GM12891 (cell line): Measurements from ENCODE around the gene ZNF444.
A peak's percentile ranks its signal among the peaks of the same experiment; 100 is the strongest.

Source experiments
- DNase-seq: peaks from one replicate; pipeline ENCODE4 v3.0.0; 2011; ENCODE audit warnings: low spot score; ENCODE audit not compliant: insufficient read length
- FAIRE-seq: peaks from 2 replicates; lab custom pipeline; 2011; peaks lifted over from hg19 to GRCh38; lab: Jason Lieb, UNC
- PAX5 ChIP-seq: IDR thresholded peaks from 2 replicates; pipeline ENCODE4 v1.6.1; 2011; ENCODE audit warnings: low read length, moderate library complexity, mild to moderate bottlenecking; ENCODE audit not compliant: insufficient read depth, severe bottlenecking
- POLR2A ChIP-seq: IDR thresholded peaks from 2 replicates; pipeline ENCODE4 v1.6.1; 2011; ENCODE audit warnings: low read depth, low read length, control low read depth
- POLR2AphosphoS5 ChIP-seq: IDR thresholded peaks from 2 replicates; pipeline ENCODE4 v1.6.1; 2011; ENCODE audit warnings: low read depth, low read length, control low read depth
- POU2F2 ChIP-seq: IDR thresholded peaks from 2 replicates; pipeline ENCODE4 v1.6.1; 2011; ENCODE audit warnings: low read depth, mild to moderate bottlenecking, control low read depth, low read length, moderate library complexity
- SPI1 ChIP-seq: IDR thresholded peaks from 2 replicates; pipeline ENCODE4 v1.6.1; 2011; ENCODE audit warnings: low read depth, low read length, control low read depth
- TAF1 ChIP-seq: IDR thresholded peaks from 2 replicates; pipeline ENCODE4 v1.6.1; 2011; ENCODE audit warnings: low read depth, low read length, control low read depth

The ZNF444 gene

GRCh38 chr19:56106993-56107392, 34.1 kb upstream of the ZNF444 start:
- DNase-seq (no peak), FAIRE-seq (no peak)
- TF ChIP-seq SPI1 (no peak), POLR2AphosphoS5 (no peak), PAX5 (no peak), POLR2A (no peak), TAF1 (no peak), POU2F2 (no peak)

GRCh38 chr19:56107626-56108351, 33.3 kb upstream of the ZNF444 start:
- FAIRE-seq = no peak
- no peak for DNase-seq
- no peak for TF ChIP-seq POLR2A
- no peak for TF ChIP-seq SPI1
- no peak for TF ChIP-seq POLR2AphosphoS5
- no peak for TF ChIP-seq TAF1
- TF ChIP-seq PAX5 = no peak
- TF ChIP-seq POU2F2 = no peak

- FAIRE-seq = no peak
- TF ChIP-seq POU2F2 (no peak), TAF1 (no peak), POLR2AphosphoS5 (no peak), POLR2A (no peak), PAX5 (no peak), SPI1 (no peak)
- DNase-seq = no peak
Measured at GRCh38 chr19:56108447-56109195, 32.5 kb upstream of the ZNF444 start.

GRCh38 chr19:56109226-56109625, 31.9 kb upstream of the ZNF444 start:
- DNase-seq (no peak), FAIRE-seq (peak; percentile 74)
- TF ChIP-seq SPI1 (no peak), TAF1 (no peak), PAX5 (no peak), POLR2A (no peak), POLR2AphosphoS5 (no peak), POU2F2 (no peak)

GRCh38 chr19:56110515-56111448, 30.3 kb upstream of the ZNF444 start:
- no peak for TF ChIP-seq TAF1
- no peak for TF ChIP-seq POLR2A
- no peak for TF ChIP-seq SPI1
- TF ChIP-seq PAX5 = no peak
- TF ChIP-seq POLR2AphosphoS5 = no peak
- no peak for TF ChIP-seq POU2F2
- no peak for FAIRE-seq
- DNase-seq = no peak

- FAIRE-seq = peak; percentile 97
- DNase-seq = no peak
- TF ChIP-seq SPI1 = peak; percentile 69
- no peak for TF ChIP-seq POU2F2
- TF ChIP-seq POLR2AphosphoS5 = no peak
- no peak for TF ChIP-seq POLR2A
- no peak for TF ChIP-seq TAF1
- no peak for TF ChIP-seq PAX5
Measured at GRCh38 chr19:56111601-56112312, 29.3 kb upstream of the ZNF444 start.

GRCh38 chr19:56112313-56112709, 28.8 kb upstream of the ZNF444 start:
- no peak for DNase-seq
- TF ChIP-seq POLR2A = no peak
- no peak for TF ChIP-seq SPI1
- TF ChIP-seq TAF1 = no peak
- no peak for TF ChIP-seq PAX5
- no peak for TF ChIP-seq POU2F2
- no peak for TF ChIP-seq POLR2AphosphoS5
- FAIRE-seq = peak; percentile 50

- peak; percentile 91 for FAIRE-seq
- no peak for TF ChIP-seq POLR2AphosphoS5
- TF ChIP-seq PAX5 = no peak
- TF ChIP-seq TAF1 = no peak
- no peak for TF ChIP-seq POU2F2
- TF ChIP-seq SPI1 = no peak
- DNase-seq = no peak
Measured at GRCh38 chr19:56113074-56113632, 27.9 kb upstream of the ZNF444 start.
